Astrocyte of the spinal cord (primary cell): ENCODE measurements around the gene ATG12.
"Not testable (repeated sequence)": the region's sequence is repeated elsewhere in the genome, so short reads cannot be mapped to it uniquely, and the experiment has no call there.

Experiments used
- DNase-seq: peaks from one replicate; pipeline ENCODE4 v3.0.0; 2011; ENCODE audit warnings: low read depth, low spot score
- H3K4me3 ChIP-seq: 2 replicates; pipeline ENCODE4 v1.5.1; 2011; ENCODE audit warnings: low read depth, mild to moderate bottlenecking, low read length, moderate library complexity
- in situ Hi-C: cut with HindIII; loops from 2 replicates; pipeline ENCODE4 v1.10.0; 2017; ENCODE audit warnings: low sequenced_read_pairs
- TF ChIP-seq, protein P1 (sequence below): IDR thresholded peaks from 2 replicates; pipeline ENCODE4 v1.5.1; 2012; ENCODE audit warnings: low read depth, mild to moderate bottlenecking, low read length, inconsistent platforms

Gene ATG12

GRCh38 chr5:115831163-115831768 is 10.1 kb downstream of the ATG12 start:
- TF ChIP-seq, protein P1, sequence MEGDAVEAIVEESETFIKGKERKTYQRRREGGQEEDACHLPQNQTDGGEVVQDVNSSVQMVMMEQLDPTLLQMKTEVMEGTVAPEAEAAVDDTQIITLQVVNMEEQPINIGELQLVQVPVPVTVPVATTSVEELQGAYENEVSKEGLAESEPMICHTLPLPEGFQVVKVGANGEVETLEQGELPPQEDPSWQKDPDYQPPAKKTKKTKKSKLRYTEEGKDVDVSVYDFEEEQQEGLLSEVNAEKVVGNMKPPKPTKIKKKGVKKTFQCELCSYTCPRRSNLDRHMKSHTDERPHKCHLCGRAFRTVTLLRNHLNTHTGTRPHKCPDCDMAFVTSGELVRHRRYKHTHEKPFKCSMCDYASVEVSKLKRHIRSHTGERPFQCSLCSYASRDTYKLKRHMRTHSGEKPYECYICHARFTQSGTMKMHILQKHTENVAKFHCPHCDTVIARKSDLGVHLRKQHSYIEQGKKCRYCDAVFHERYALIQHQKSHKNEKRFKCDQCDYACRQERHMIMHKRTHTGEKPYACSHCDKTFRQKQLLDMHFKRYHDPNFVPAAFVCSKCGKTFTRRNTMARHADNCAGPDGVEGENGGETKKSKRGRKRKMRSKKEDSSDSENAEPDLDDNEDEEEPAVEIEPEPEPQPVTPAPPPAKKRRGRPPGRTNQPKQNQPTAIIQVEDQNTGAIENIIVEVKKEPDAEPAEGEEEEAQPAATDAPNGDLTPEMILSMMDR: peak; percentile 86
- no peak overlapping the region for H3K4me3 ChIP-seq
- peak; percentile 46 for DNase-seq
- in situ Hi-C loops: no loop called here

- TF ChIP-seq, protein P1: no peak
- no peak for DNase-seq
- in situ Hi-C loops: no loop called here
- H3K4me3 ChIP-seq: no peak overlapping the region
Observed at GRCh38 chr5:115829913-115830312, 11.5 kb downstream of the ATG12 start.

- TF ChIP-seq, protein P1: no peak
- no peak overlapping the region for H3K4me3 ChIP-seq
- no peak for DNase-seq
- in situ Hi-C loops: no loop called here
Observed at GRCh38 chr5:115825948-115826347, 15.4 kb downstream of the ATG12 start.

DNA sequence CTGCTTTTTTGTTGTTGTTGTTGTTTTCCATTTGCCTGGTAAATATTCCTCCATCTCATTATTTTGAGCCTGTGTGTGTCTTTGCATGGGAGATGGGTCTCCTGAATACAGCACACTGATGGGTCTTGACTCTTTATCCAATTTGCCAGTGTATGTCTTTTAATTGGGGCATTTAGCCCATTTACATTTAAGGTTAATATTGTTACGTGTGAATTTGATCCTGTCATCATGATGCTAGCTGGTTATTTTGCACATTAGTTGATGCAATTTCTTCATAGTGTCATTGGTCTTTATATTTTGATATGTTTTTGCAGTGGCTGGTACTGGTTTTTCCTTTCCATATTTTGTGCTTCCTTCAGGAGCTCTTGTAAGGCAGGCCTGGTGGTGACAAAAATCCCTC is 16.4 kb downstream of the ATG12 start:
- H3K4me3 ChIP-seq, in situ Hi-C loops, DNase-seq: not testable (repeated sequence)

GRCh38 chr5:115820846-115821245 is 20.5 kb downstream of the ATG12 start:
- TF ChIP-seq, protein P1: no peak
- no peak for DNase-seq
- H3K4me3 ChIP-seq: no peak overlapping the region
- in situ Hi-C loops: no loop called here

GRCh38 chr5:115818821-115819220 is 22.5 kb downstream of the ATG12 start:
- no peak for DNase-seq
- in situ Hi-C loops: no loop called here
- no peak overlapping the region for H3K4me3 ChIP-seq
- TF ChIP-seq, protein P1: no peak

DNA sequence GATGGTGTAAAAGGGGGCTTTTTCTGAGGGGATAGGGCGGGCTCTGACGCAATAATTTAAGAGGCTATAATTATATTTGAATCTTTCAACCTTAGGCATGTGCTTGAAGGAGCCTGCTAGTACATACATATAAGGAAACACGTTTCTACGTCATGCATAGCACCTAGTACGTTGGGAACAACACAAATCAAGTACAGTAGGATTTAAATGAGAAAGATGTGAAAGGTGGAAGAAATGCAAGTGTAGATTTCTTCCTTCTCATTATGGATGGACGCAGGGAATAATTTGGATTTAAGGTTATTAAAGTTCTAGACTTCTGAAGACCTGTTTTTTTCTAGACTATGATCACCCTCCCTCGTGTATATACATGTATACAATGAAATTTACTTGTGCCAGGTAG is 24.0 kb downstream of the ATG12 start:
- in situ Hi-C loops: no loop called here
- DNase-seq: no peak
- no peak overlapping the region for H3K4me3 ChIP-seq
- TF ChIP-seq, protein P1: no peak
